NT2/D1 (cell line): ENCODE measurements around the gene PCNT.

Experiments used
- SUZ12 ChIP-seq: IDR thresholded peaks from 2 replicates; pipeline ENCODE4 v1.6.1; 2011; ENCODE audit not compliant: insufficient read length, insufficient read depth; ENCODE audit errors: extremely low read depth
- ZNF274 ChIP-seq: IDR thresholded peaks from 2 replicates; pipeline ENCODE4 v1.6.1; 2011; ENCODE audit warnings: mild to moderate bottlenecking, low read depth, low read length

- no peak for TF ChIP-seq SUZ12
- TF ChIP-seq ZNF274, result no peak
Measured at GRCh38 chr21:46311568-46311967, 12.4 kb upstream of the PCNT start.
